Mesodermal cell (in vitro differentiated cells): ENCODE data around the gene LPO.
A peak's percentile ranks its signal among the peaks of the same experiment; 100 is the strongest.

Experiments
- H3K27ac ChIP-seq: 2 replicates; pipeline ENCODE4 v1.7.0; 2013; ENCODE audit warnings: mild to moderate bottlenecking, low read depth, low read length, moderate library complexity; ENCODE audit not compliant: severe bottlenecking
- H3K36me3 ChIP-seq: 2 replicates; pipeline ENCODE4 v1.7.1; 2013; ENCODE audit warnings: mild to moderate bottlenecking, low read length, moderate library complexity; ENCODE audit not compliant: control insufficient read depth, insufficient read depth
- H3K4me1 ChIP-seq: one replicate; pipeline ENCODE4 v1.7.1; 2013; ENCODE audit warnings: mild to moderate bottlenecking, low read length; ENCODE audit not compliant: insufficient read depth, control insufficient read depth, poor library complexity, severe bottlenecking
- H3K4me3 ChIP-seq: 2 replicates; pipeline ENCODE4 v1.7.0; 2013; ENCODE audit warnings: low read length, control low read depth, mild to moderate bottlenecking; ENCODE audit not compliant: insufficient read depth, poor library complexity, severe bottlenecking; ENCODE audit errors: extremely low read depth
- H3K9me3 ChIP-seq: 2 replicates; pipeline ENCODE4 v1.7.1; 2013; ENCODE audit warnings: mild to moderate bottlenecking, low read length, moderate library complexity; ENCODE audit not compliant: control insufficient read depth
- WGBS, 2 experiments: methylation state at CpG; one replicate each; pipeline ENCODE4 v1.1.5; 2013; ENCODE audit warnings: missing lambda C conversion rate in 2 of 2; ENCODE audit not compliant: insufficient coverage in 2 of 2; 5-methylcytosine and 5-hydroxymethylcytosine counted together

The LPO gene

GRCh38 chr17:58205936-58206335 lies 32.4 kb upstream of the LPO start:
- no peaks in the 10 kb centered on the region for H3K9me3 ChIP-seq
- peaks cover 37% of the 10 kb centered on the region for H3K36me3 ChIP-seq
- H3K27ac ChIP-seq, result no peak overlapping the region
- H3K4me3 ChIP-seq, result no peak overlapping the region
- 87 to 88% methylated on average over 9 to 11 of the region's 11 CpGs for WGBS, 2 experiments
- H3K4me1 ChIP-seq, result no peaks in the 10 kb centered on the region

DNA sequence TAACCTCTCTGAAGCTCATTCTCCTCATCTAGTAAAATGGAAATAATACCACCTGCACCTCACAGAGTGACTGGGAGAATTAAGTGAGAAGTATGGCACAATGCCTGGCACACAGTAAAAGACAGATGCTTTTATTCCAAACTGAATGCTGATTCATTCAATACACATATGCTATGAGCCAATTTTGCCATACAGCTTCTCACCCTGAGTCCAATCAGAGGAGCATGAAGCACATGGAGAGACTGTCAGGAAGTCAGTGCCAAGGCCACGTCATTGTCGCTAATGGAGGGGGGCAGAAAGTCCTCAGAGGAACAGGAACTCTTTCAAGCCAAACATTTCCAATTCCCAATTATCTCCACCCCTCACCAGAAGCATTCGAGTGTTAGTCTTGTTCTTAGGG lies 30.9 kb upstream of the LPO start:
- H3K9me3 ChIP-seq, result no peaks in the 10 kb centered on the region
- H3K4me1 ChIP-seq, result no peaks in the 10 kb centered on the region
- no peak overlapping the region for H3K4me3 ChIP-seq
- 85 to 100% methylated on average over 3 of the region's 3 CpGs for WGBS, 2 experiments
- no peak overlapping the region for H3K27ac ChIP-seq
- peaks cover 47% of the 10 kb centered on the region for H3K36me3 ChIP-seq

DNA sequence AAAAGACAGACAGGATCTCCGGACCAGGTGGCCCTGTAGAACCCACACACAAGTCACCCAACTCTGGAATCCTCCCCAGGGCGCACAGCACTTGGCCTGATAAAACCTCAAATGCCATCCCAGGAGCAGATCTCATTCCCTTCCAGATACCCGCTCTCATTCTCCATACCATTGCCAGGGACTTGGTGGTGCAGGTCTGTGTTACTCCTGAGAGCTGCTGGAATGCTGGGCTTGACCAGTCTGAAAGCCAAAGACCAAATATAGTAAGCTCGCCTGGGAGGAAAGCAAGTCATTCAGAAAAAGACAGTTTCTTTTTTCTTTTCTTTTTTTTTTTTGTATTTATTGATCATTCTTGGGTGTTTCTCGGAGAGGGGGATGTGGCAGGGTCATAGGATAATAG lies 30.0 kb upstream of the LPO start:
- Histone ChIP-seq H3K27ac (no peak overlapping the region), H3K9me3 (no peaks in the 10 kb centered on the region), H3K4me3 (no peak overlapping the region), H3K36me3 (peaks cover 56% of the 10 kb centered on the region), H3K4me1 (no peaks in the 10 kb centered on the region)
- 82 to 100% methylated on average over 3 of the region's 5 CpGs for WGBS, 2 experiments

DNA sequence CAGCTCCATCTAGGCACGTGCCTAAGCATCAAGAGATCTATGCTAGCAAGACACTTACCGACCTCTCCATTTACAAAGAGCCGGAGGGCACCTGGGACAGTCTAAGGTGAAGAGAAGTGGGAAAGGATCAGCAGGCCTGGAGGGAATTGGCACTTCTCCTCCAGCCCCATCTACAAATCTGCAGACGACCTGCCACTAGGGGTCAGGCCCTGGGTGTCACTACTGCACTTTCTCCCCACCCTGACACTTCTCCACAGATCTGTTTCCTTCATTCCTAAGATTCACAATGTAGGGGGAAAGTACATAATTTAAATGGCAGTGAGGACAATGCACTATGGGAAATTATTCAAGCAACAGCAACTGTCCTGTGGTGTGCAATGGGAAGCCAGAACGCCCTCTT lies 27.5 kb upstream of the LPO start:
- 67 to 90% methylated on average over 2 to 4 of the region's 5 CpGs for WGBS, 2 experiments
- no peaks in the 10 kb centered on the region for H3K9me3 ChIP-seq
- H3K4me3 ChIP-seq, result no peak overlapping the region
- no peaks in the 10 kb centered on the region for H3K4me1 ChIP-seq
- no peak overlapping the region for H3K27ac ChIP-seq
- H3K36me3 ChIP-seq, result peaks cover 61% of the 10 kb centered on the region

- Histone ChIP-seq H3K4me3 (no peak overlapping the region), H3K4me1 (peaks cover 8% of the 10 kb centered on the region), H3K27ac (no peak overlapping the region), H3K36me3 (peaks cover 30% of the 10 kb centered on the region), H3K9me3 (no peaks in the 10 kb centered on the region)
Measured at GRCh38 chr17:58215685-58216084, 22.7 kb upstream of the LPO start.

- Histone ChIP-seq H3K4me3 (no peak overlapping the region), H3K27ac (no peak overlapping the region), H3K4me1 (peaks cover 8% of the 10 kb centered on the region), H3K9me3 (no peaks in the 10 kb centered on the region), H3K36me3 (peaks cover 17% of the 10 kb centered on the region)
- WGBS, 2 experiments, result 90 to 92% methylated on average over 2 to 3 of the region's 3 CpGs
Measured at GRCh38 chr17:58217766-58218165, 20.6 kb upstream of the LPO start.

DNA sequence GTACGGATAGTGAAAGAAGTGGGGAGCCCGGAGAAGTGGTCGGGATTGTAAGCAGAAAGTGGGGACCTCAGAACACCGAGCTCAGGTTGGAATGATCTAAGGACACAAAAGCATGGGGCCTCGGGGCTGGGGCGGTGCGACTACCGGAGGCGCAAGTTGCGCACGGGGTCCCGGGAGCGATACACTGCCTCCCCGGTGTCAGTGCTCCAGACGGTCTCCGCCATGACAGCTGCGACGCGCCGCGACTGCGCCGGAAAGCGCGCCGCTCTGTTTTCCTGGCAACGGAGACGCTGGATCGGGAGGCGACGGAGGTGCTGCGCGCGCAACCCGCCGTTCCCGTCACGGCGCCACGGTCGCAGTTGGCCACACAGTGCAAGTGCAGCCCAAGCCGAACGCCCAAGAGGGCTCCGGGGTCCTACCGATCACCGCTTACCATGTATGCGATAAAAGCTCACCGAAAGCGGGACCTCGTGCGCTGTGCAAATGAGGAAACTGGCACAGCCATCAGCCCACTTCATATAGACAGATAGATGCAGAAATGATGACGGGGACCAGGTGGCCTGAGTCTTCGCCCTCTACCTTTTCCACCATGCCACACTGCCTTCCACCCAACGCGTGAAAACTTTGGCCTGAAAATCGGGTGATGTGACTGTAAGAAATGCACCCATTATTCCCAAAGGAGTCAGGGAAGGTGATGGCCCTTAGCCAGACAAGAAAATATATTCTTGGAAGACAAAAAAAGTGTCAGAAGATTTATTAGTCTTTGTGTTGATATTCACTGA lies 19.2 kb upstream of the LPO start, which contains the start of gene MKS1:
TSS of gene MKS1 (minus strand) at position 249 of the 782 bp plus-strand sequence. CDS start at position 224, 25 bp downstream.
- H3K4me1 ChIP-seq, result peaks cover 10% of the 10 kb centered on the region
- 4 to 5% methylated on average over 44 to 50 of the region's 56 CpGs for whole genome bisulfite sequencing, 2 experiments
- peaks cover 4% of the 10 kb centered on the region for H3K36me3 ChIP-seq
- H3K4me3 ChIP-seq, result peak within 1 kb of the TSS; percentile 62
- peak within 1 kb of the TSS; percentile 23 for H3K27ac ChIP-seq
- H3K9me3 ChIP-seq, result no peaks in the 10 kb centered on the region

DNA sequence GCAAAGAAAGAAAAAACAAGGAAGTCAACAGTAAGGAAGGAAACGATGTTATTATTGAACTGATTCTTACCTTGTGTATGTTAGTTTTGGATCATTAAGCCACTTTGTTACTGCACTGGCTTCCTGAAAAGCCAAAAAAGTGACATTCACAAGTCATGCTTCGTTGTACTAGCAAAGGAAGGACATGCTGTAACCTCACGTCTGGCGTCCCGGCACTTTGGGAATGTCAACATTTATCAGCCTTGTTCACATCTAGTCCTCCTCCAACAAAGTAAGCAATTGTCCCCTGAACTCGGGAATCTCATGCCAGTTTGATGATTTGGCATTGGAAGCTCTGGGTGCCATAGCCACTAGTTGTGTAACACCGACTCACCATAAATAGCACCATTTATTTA lies 18.6 kb upstream of the LPO start:
- Histone ChIP-seq H3K36me3 (peaks cover 3% of the 10 kb centered on the region), H3K27ac (no peak overlapping the region), H3K9me3 (no peaks in the 10 kb centered on the region), H3K4me3 (peak overlapping the region; percentile 62), H3K4me1 (peaks cover 16% of the 10 kb centered on the region)
- 88 to 93% methylated on average over 7 of the region's 7 CpGs for WGBS, 2 experiments

DNA sequence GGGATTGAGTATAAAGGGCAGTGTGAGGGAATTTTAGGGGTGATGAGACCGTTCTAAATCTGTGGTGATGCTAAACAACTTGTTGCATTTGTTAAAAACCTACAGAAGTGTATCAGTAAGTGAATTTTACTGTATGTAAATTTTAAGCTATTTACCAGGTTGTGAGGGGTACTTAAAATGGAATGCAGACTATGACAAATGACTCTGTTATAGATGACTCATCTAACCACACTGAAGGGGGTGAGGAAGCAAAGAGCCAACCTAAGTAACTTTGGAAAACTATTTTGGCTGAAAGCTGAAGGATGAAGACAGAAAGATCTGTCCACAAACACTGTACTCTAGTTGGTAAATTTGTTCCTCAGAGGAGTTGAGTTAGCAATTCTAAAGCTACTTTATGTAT lies 14.1 kb upstream of the LPO start:
- peak overlapping the region; percentile 36 for H3K27ac ChIP-seq
- no peak overlapping the region for H3K4me3 ChIP-seq
- no peaks in the 10 kb centered on the region for H3K9me3 ChIP-seq
- no peaks in the 10 kb centered on the region for H3K36me3 ChIP-seq
- peaks cover 24% of the 10 kb centered on the region for H3K4me1 ChIP-seq
- 50 to 63% methylated on average over 1 of the region's 1 CpG for WGBS, 2 experiments

DNA sequence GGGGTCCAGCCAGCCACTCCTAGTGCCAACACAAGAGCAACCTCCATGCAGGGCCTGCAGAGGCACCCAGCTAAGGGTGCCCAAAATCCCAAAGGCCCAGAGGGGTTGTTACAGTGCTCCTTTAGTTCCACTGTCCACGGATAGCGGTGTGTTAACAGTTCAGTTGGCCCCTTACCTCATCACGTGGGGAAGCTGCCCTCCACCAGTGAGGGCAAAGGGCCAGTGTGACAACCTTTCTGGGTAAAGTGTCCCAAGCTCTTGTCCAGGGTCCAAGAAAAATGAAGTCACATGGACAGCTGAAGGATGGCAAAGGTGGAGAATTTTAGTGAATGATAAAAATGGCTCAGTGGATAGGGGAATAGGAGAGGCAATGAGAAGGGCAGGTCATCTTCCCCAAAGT lies 10.7 kb upstream of the LPO start:
- no peak overlapping the region for H3K27ac ChIP-seq

DNA sequence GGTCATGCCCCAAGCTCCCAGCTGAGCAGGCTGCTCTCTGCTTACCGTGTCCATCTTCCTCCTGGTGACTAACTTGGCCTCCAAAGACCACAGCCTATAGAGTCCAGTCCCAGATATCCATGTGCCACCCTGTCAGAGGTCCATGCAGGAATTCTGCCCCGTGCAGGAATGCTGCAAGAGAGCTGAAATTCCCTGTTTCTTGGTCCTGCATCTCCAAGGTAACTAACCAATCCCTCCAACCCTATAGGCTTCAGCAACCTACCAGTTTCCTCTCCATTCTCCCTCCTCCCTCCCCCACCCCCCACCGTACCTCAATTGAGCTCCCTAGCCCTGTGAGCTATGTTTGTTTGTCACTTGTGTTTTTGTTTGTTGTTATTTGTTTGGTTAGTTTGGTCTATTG lies 9.7 kb upstream of the LPO start:
- Histone ChIP-seq H3K4me1 (peaks cover 19% of the 10 kb centered on the region), H3K4me3 (no peak overlapping the region), H3K36me3 (no peaks in the 10 kb centered on the region), H3K27ac (no peak overlapping the region), H3K9me3 (no peaks in the 10 kb centered on the region)
- WGBS, 2 experiments, result 53 to 79% methylated on average over 2 of the region's 3 CpGs

More for the DNA sequence above, 10.7 kb upstream of the LPO start:
- 90 to 93% methylated on average over 3 of the region's 3 CpGs for WGBS, 2 experiments
- H3K4me1 ChIP-seq, result peaks cover 19% of the 10 kb centered on the region
- no peak overlapping the region for H3K4me3 ChIP-seq
- H3K9me3 ChIP-seq, result no peaks in the 10 kb centered on the region
- no peaks in the 10 kb centered on the region for H3K36me3 ChIP-seq
